Activated CD4-positive, alpha-beta T cell treated with anti-CD3 and anti-CD28 coated beads, Interleukin-2, Interleukin-4, amounts not matched to agents 100 ng/mL and 50 ng/mL, durations not matched to agents 16 hours and 8 hours (primary cell): ENCODE data around the gene NCAPD2.
A peak's percentile ranks its signal among the peaks of the same experiment; 100 is the strongest.

Source experiments
- DNase-seq: peaks from one replicate; pipeline ENCODE4 v3.0.0-alpha.2; 2020; ENCODE audit warnings: low spot score

NCAPD2 gene

GRCh38 chr12:6574576-6575295 is 80.8 kb downstream of the NCAPD2 start:
- peak; percentile 68 for DNase-seq

GRCh38 chr12:6575648-6576047 is 81.7 kb downstream of the NCAPD2 start:
- DNase-seq, result no peak
